HEK293T (cell line): ENCODE data around the gene ZNF311.

Experiments used
- CTCF ChIA-PET: fragments of 350-600 bp; formaldehyde crosslinking; extraction: SDS; loops from one replicate; lab custom pipeline; 2021; ENCODE audit warnings: antibody characterized with exemption, inconsistent platforms; lab: Yijun Ruan, JAX
- POLR2A ChIA-PET: fragments of 350-600 bp; formaldehyde crosslinking; extraction: SDS; loops from one replicate; lab custom pipeline; 2020; ENCODE audit warnings: antibody characterized with exemption, inconsistent platforms; lab: Yijun Ruan, JAX
- DNase-seq: peaks from one replicate; pipeline ENCODE4 v3.0.0; 2012; ENCODE audit warnings: mixed read lengths; ENCODE audit errors: extremely low spot score
- BHLHE40 ChIP-seq: fragments of 450-650 bp; IDR thresholded peaks from 2 replicates; pipeline ENCODE4 v1.6.1; 2016; ENCODE audit warnings: mild to moderate bottlenecking, moderate library complexity, borderline replicate concordance
- FOXK2 ChIP-seq: fragments of 450-650 bp; IDR thresholded peaks from 2 replicates; pipeline ENCODE4 v1.6.1; 2016; ENCODE audit warnings: mild to moderate bottlenecking
- SUZ12 ChIP-seq: fragments of 450-650 bp; IDR thresholded peaks from 2 replicates; pipeline ENCODE4 v1.6.1; 2016; ENCODE audit warnings: mild to moderate bottlenecking

Gene ZNF311

GRCh38 chr6:28945349-28945748 is 59.8 kb downstream of the ZNF311 start:
- POLR2A ChIA-PET = no interaction called here
- CTCF ChIA-PET = no interaction called here
- TF ChIP-seq SUZ12 = no peak
- TF ChIP-seq FOXK2 = no peak
- no peak for TF ChIP-seq BHLHE40
- DNase-seq = no peak
